Epithelial cell of proximal tubule (primary cell): ENCODE results near the gene AOAH. TPM values are rescaled to one million over a fixed set of nuclear protein-coding genes. Genes with fewer than 3 reads are reported as not detected.
"Not testable (repeated sequence)": the region's sequence is repeated elsewhere in the genome, so short reads cannot be mapped to it uniquely, and the experiment has no call there.

Source experiments
- DNase-seq: peaks from one replicate; pipeline ENCODE4 v3.0.0-alpha.2; 2011; ENCODE audit warnings: low read depth
- H3K4me3 ChIP-seq: 2 replicates; pipeline ENCODE4 v1.5.1; 2011; ENCODE audit warnings: low read depth, mild to moderate bottlenecking, low read length
- total RNA-seq: library from RNA; depleted of rRNA; stranded (reverse); fragments of >200 nt; gene quantifications from 2 replicates; pipeline ENCODE4 v1.2.3, GENCODE V29; 2015
- TF ChIP-seq, protein P1 (sequence below): conservative IDR thresholded peaks from 2 replicates; pipeline ENCODE4 v1.5.1; 2012; ENCODE audit warnings: low read depth, mild to moderate bottlenecking, low read length

AOAH gene
- total RNA-seq, 1 donor from 2014 or later = 1.2 TPM

DNA sequence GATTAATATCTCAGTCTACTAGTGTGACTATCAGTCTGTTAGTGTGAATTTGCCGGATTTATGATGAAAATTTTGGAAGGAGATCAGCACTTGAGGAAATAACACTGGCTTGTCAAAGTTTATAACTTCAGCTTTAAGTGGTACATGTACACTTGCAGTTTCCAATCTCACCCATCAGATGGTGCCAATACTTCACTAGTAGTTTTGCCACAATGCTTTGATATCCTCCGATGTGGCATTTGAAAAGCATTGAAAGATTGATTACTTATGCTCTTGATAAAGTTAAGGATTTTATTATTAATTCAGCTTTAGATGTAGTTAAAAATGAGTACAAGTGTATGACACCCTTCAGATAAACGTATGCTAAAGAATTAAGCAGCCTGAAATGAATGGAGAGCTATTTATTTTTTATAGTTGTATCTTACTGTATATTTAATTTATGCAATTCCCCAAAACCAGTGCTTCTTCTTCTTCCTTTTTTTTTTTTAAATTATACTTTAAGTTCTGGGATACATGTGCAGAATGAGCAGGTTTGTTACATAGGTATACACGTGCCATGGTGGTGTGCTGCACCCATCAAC, 236.4 kb downstream of the AOAH start:
- TF ChIP-seq, protein P1, sequence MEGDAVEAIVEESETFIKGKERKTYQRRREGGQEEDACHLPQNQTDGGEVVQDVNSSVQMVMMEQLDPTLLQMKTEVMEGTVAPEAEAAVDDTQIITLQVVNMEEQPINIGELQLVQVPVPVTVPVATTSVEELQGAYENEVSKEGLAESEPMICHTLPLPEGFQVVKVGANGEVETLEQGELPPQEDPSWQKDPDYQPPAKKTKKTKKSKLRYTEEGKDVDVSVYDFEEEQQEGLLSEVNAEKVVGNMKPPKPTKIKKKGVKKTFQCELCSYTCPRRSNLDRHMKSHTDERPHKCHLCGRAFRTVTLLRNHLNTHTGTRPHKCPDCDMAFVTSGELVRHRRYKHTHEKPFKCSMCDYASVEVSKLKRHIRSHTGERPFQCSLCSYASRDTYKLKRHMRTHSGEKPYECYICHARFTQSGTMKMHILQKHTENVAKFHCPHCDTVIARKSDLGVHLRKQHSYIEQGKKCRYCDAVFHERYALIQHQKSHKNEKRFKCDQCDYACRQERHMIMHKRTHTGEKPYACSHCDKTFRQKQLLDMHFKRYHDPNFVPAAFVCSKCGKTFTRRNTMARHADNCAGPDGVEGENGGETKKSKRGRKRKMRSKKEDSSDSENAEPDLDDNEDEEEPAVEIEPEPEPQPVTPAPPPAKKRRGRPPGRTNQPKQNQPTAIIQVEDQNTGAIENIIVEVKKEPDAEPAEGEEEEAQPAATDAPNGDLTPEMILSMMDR = peak; percentile 88
- peak; percentile 40 for DNase-seq
- no peak overlapping the region for H3K4me3 ChIP-seq

- DNase-seq = no peak
- TF ChIP-seq, protein P1 = no peak
- H3K4me3 ChIP-seq = no peak overlapping the region
Measured at GRCh38 chr7:36486336-36486735, 238.0 kb downstream of the AOAH start.

- TF ChIP-seq, protein P1 = no peak
- no peak for DNase-seq
- no peak overlapping the region for H3K4me3 ChIP-seq
Measured at GRCh38 chr7:36484265-36484664, 240.0 kb downstream of the AOAH start.

DNA sequence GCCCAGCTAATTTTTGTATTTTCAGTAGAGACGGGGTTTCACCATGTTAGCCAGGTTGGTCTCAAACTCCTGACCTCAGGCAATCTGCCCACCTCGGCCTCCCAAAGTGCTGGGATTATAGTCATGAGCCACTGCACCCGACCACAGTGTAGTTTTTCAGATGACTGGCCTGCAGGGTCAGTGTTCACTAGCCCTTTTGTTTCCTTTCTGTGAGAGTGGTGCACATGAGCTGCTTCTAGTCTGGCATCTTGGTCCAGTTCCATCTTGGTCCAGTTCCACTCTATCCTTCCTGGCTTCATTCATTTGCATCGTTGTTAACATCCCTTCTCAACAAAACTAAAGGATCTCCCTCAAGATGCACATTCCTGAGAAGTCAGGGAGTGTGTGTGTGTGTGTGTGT, 240.4 kb downstream of the AOAH start:
- not testable (repeated sequence) for H3K4me3 ChIP-seq
- DNase-seq = peak; percentile 27

- TF ChIP-seq, protein P1 = no peak
- no peak for DNase-seq
- no peak overlapping the region for H3K4me3 ChIP-seq
Measured at GRCh38 chr7:36478745-36479144, 245.5 kb downstream of the AOAH start.

DNA sequence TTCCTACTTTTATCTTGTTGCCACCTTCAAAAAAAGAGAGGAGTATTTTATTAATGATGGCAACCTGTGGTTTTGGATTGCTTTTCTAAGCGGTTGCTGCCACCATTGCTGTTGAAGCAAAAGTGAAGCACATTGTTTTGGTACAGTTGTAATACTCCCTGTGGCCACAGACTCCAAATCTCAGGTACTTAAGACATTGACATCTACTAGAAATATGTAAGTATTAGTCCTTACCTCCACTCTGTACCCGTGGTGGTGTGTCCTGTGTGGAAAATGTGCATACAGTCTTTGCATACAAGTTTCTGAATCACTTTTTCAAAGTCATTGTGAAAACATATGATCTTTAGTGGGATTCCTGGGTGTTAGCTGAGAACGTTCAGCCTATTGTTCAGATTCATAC, 248.9 kb downstream of the AOAH start:
- TF ChIP-seq, protein P1 = no peak
- no peak overlapping the region for H3K4me3 ChIP-seq
- no peak for DNase-seq

- no peak overlapping the region for H3K4me3 ChIP-seq
- DNase-seq = no peak
- TF ChIP-seq, protein P1 = no peak
Measured at GRCh38 chr7:36475011-36475342, 249.3 kb downstream of the AOAH start.
